Left cardiac atrium (tissue), 4 donors: ENCODE data around the gene DTX2. TPM values are rescaled to one million over a fixed set of nuclear protein-coding genes. Genes with fewer than 3 reads are reported as not detected.
A peak's percentile ranks its signal among the peaks of the same experiment; 100 is the strongest.
"Not testable (repeated sequence)": the region's sequence is repeated elsewhere in the genome, so short reads cannot be mapped to it uniquely, and the experiment has no call there.

Experiments used
- ATAC-seq, 2 donors: fragments of 200-7000 bp; cut with Tn5 transposase; one replicate each; pipeline ENCODE4 v1.9.1; 2020; ENCODE audit warnings: mild to moderate bottlenecking in 2 of 2, moderate library complexity in 2 of 2
- DNase-seq: peaks from one replicate; pipeline ENCODE4 v3.0.0-alpha.2; 2020
- intact Hi-C, 2 donors: fragments of 100-400 bp; cut with DNase I; formaldehyde crosslinking; loops; one replicate each; pipeline versions ENCODE4 v1.14.1 to v1.15.1; 2022 to 2023
- long read RNA-seq: library from polyadenylated mRNA; unstranded; transcript quantifications from one replicate; pipeline ENCODE4 v2.0.0, GENCODE V29; 2021
- total RNA-seq, 2 donors: library from RNA; stranded (reverse); fragmentation: NEBNext Ultra II Directional; extraction: Animal tissue kit (Norgen Biotek cat#: 25700); gene quantifications; one replicate each; pipeline ENCODE4 v1.2.1, GENCODE V29; 2021
- donor health status: DM: no; HTN: yes; CAD: no.
- donor health status: DM: no; HTN: yes; CAD: no; lungs with severe emphysema.
- donor health status: DM: yes; HTN: yes; CAD: no.
- donor health status: Dilated cardiomyopathy.

The DTX2 gene
- 10 to 100 TPM in 1 of 2 donors, 1 to 10 TPM in 1; 8.5 to 11.4 TPM for total RNA-seq
- long read RNA-seq, partial matches to known transcripts = 5 of 8 reads
- long read RNA-seq, other reads (novel, unspliced or antisense) = 3 of 8 reads

DNA sequence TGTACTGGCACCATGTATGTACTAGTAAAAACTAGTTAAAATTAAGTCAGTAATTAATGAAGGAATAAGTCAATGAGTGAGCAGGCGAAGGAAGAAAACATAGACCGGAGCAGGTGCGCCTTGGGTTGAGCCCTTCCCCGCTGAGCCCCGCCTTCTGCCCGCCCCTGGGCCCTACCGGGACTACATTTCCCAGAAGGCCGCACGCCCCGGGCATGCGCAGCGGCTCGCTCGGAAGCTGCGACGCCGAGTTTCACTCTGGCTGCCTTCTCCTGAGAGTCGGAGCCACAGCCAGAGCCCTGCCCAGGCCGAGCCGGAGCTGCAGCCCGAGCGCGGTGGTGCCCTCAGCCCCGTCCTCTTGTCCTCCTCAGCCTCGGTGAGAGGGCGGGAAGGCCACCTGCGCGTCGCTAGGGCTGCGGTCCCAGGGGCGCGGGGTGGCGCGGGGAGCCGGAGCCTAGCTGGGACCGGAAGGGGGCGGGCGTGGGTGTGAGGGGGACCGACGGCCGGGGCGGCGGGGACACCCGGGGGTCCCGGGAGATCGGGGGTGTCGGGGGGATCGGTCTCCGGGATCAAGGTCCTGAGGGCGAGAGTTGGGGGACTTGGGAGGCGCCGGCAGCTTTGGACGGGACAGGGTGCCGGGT is at the start of gene DTX2:
DTX2 (plus strand) TSS at position 246 of the 638 bp plus-strand sequence. CDS start 18,801 bp downstream, outside the sequence.
- DNase-seq, intact Hi-C loops: not testable (repeated sequence)
- ATAC-seq = peak; percentile 96 to 97

DNA sequence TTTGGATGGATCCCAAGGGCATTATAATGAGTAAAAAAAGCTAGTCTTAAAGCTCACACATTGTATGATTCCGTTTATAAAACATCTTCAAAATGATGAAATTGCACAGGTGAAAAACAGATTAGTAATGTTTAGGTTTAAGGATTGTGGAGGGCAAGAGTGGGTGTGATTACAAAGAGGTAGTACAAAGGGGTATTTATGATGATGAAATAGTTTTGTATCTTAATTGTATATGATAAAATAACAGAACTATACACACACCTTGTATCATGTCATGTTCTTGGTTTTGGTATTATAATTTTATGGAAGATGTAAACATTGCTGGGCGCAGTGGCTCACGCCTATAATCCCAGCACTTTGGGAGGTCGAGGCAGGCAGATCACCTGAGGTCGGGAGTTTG is 49.3 kb upstream of the DTX2 start:
- DNase-seq (no peak), ATAC-seq (no peak)
- intact Hi-C loops = no loop called here

DNA sequence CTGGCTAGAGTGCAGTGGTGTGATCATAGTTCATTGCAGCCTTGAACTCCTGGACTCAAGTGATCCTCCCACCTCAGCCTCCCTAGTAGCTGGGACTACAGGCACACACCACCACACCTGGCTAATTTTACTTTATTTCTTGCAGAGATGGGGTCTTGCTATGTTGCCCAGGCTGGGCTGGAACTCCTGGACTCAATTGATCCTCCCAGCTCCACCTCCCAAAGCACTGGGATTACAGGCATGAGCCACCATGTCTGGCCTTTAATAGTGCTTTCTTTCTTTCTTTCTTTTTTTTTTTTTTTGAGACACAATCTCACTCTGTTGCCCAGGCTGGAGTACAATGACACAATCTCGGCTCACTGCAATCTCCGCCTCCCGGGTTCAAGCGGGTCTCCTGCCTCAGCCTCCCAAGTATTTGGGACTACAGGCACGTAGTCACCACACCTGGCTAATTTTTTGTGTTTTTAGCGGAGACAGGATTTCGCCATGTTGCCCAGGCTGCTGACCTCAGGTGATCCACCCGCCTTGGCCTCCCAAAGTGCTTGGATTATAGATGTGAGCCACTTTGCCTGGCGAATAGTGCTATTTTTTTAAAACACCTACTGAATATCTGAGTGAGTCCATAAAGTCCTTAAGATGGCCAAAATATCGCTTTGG is 43.7 kb upstream of the DTX2 start:
- DNase-seq, intact Hi-C loops, ATAC-seq: not testable (repeated sequence)

DNA sequence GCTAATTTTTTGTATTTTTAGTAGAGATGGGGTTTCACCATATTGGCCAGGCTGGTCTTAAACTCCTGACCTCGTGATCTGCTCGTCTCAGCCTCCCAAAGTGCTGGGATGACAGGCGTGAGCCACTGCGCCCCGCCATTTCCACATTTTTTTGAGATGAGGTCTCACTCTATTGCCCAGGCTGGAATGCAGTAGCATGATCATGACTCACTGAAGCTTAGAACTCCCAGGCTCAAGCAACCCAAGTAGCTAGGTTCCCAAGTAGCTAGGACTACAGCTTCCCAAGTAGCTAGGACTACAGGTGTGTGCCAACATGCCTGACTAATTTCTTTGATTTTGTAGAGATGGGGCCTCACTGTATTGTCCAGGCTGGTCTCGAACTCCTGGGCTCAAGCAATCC is 40.4 kb upstream of the DTX2 start:
- DNase-seq, intact Hi-C loops: not testable (repeated sequence)
- ATAC-seq = peak in 1 of 2 donors; percentile 48

DNA sequence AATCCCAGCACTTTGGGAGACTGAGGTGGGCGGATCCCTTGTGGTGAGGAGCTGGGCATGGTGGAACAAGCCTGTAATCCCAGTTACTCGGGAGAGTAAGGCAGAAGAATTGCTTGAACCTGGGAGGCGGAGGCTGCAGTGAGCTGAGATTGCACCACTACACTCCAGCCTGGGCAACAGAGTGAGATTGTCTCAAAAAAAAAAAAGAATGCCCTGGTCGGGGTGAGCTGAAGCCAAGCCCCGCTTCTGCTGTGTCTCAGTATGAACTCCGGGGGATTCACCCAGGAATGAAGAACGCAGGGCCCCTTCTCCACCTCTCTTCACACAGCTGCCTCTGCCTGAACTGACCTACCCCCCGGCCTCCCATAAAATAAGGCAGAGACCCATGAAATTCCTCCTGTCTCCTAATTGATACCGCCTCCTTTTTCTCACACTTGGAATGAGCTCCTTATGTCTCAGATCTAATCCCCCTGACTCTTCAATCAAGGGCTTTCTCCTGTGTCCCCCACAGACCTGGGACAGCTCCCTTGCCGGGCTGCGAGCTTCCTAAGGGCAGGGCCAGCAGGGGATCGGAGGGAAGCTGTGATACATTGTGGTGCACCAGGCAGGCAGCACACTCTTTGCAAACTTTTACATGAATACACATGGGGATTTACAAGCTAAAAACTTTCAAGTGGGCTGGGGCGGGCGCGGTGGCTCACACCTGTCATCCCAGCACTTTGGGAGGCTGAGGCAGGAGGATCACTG is 37.7 kb upstream of the DTX2 start:
- no peak for DNase-seq
- intact Hi-C loops = no loop called here
- no peak for ATAC-seq

DNA sequence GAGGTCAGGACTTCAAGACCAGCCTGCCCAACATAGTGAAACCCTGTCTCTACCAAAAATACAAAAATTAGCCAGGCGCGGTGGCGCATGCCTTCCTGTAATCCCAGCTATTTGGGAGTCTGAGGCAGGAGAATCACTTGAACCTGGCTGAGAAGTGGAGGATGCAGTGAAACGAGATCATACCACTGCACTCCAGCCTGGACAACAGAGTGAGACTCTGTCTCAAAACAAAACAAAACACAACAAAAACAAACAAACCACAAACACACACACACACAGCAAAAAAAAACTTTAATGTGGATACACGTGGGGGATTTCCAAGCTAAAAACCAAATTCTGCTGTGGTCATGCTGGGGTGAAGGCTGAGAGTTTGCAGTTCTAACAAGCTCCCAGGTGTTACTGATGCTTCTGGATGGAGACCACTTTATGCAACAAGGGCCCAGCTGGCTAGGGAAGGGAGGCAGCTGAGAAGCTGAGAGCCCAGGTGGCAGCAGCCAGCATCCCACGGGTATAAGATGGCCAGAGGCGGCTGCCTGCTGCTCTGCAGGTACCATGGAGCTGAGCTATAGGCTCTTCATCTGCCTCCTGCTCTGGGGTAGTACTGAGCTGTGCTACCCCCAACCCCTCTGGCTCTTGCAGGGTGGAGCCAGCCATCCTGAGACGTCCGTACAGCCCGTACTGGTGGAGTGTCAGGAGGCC is 36.9 kb upstream of the DTX2 start, which contains the start of gene ZP3:
ZP3 (plus strand) TSS at position 538 of the 699 bp plus-strand sequence; CDS start at position 553, 15 bp downstream.
- ATAC-seq = no peak
- intact Hi-C loops = no loop called here
- no peak for DNase-seq

DNA sequence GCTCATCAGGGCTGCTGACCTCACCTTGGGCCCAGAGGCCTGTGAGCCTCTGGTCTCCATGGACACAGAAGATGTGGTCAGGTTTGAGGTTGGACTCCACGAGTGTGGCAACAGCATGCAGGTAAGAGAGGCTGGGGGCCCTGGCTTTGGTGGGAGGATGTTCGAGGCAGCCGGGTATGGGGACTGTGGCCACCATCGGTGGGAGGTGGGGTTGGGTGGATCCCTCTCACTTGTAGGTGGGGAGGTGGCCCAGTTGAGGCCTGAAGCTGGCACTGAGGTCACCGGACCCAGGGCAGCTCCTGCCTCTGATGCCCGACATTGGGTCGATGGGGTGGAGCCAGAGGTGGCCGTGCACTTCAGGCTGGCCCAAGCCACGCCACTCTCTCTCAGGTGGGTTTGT is 36.4 kb upstream of the DTX2 start:
- DNase-seq (no peak), ATAC-seq (no peak)
- intact Hi-C loops = no loop called here

DNA sequence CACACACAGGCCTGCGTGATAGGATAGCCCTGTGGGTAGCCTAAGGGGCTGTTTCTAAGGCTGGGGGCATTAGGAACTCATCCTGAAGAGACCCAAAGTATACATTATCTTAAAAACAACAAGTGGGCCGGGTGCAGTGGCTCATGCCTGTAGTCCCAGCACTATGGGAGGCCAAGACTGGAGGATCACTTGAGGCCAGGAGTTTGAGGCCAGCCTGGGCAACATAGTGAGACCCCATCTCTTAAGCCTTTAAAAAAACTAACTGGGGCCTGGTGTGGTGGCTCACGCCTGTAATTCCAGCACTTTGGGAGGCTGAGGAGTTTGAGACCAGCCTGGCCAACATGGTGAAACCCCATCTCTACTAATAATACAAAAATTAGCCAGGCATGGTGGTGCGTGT is 36.0 kb upstream of the DTX2 start:
- intact Hi-C loops, ATAC-seq, DNase-seq: not testable (repeated sequence)

DNA sequence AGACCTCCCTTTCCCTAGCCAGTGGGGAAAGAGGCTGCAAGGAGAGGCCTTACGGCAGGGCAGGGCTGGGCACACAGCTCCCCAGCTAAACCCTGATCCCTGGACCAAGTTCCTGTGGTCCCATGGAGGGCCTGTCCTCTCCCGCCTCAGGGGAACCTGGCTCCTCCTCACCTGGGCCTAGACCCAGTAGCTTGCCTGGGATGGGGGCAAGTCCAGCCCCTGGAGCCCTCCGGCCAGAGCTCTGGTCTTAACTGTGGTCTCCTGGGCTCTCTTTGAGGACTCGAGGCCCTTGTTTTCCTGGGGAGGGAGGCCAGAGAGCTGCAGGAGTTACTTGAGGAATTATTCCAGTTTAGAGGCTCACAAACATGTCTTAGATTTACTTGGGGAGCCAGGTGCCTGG is 35.3 kb upstream of the DTX2 start:
- intact Hi-C loops = no loop called here
- ATAC-seq (no peak), DNase-seq (no peak)

DNA sequence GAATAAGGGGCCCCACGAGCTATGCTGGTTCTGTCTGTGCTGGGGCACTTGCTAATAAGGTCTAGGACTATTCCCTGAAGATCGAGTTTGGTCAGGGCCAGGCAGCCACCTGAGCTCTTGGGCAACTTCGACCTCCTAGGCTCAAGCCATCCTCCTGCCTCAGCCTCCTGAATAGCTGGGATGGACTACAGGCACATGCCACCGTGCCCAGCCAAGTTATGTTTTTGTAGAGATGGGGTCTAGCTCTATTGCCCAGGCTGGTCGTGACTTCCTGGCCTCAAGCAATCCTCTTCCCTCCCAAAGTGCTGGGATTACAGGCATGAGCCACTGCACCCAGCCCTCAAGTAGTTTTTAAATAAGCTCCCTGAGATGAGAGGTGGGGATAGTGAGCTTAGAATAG is 33.9 kb upstream of the DTX2 start:
- intact Hi-C loops = no loop called here
- no peak for DNase-seq
- no peak for ATAC-seq

DNA sequence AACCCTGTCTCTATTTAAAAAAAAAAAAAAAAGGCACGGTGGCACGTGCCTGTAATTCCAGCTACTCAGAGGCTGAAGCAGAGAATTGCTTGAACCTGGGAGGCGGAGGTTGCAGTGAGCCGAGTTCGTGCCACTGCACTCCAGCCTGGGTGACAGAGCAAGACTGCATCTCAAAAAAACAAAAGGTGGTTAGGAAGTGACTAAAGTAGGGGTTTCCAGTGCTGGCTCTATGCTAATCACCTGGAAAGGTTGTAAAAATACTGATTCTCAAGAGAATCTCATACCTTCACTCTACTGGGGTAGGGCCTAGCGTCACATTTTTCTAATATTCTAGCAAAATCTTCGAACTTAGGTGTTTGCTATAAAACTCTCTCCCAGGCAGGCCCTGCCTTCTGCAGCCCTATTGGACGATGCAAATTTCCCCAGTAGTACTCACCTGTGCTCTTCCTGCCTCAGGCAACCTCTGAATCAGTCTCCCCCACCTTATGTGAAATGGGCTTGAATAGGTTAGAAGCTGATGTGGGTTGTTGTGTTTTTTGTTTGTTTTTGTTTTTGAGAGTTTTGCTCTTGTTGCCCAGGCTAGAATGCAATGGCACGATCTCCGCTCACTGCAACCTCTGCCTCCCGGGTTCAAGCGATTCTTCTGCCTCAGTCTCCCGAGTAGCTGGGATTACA is 33.2 kb upstream of the DTX2 start:
- ATAC-seq (no peak), DNase-seq (no peak)
- intact Hi-C loops = no loop called here

DNA sequence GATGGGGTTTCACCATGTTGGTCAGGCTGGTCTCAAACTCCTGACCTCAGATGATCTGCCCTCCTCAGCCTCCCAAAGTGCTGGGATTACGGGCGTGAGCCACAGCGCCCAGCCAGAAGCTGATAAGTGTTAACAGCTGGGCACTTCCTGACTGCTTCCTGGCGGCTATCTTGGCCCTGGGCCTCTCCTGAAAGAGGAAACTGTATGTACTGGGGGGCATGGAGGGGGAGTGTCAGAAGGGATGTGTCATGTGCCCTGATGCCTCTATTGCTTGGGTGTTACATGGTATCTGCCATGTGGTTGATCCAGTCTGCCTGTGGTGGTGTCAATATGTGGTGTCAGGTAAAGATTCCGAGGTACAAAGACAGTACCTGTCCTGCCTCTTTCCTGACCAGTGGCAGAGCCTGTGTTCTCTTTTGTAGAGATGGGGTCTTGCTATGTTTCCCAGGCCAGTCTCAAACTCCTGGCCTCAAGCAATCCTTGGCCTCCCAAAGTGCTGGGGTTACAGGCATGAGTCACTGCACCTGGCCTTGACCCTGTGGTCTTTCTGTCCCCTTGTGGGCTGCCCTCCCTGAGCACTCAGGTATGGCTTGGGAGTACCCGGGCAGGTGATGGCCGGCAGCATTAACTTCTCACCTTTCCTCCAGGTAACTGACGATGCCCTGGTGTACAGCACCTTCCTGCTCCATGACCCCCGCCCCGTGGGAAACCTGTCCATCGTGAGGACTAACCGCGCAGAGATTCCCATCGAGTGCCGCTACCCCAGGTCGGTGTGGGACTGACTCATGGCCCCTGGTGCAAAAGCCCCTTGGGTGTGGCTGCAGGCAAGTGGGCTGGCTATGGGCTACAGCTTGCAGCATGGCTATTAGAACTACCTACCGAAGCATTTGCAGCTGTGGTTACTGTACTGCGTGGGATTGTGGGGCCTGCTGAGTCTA is 32.4 kb upstream of the DTX2 start:
- peak; percentile 27 to 60 for ATAC-seq
- peak; percentile 42 for DNase-seq
- intact Hi-C loops = no loop called here

DNA sequence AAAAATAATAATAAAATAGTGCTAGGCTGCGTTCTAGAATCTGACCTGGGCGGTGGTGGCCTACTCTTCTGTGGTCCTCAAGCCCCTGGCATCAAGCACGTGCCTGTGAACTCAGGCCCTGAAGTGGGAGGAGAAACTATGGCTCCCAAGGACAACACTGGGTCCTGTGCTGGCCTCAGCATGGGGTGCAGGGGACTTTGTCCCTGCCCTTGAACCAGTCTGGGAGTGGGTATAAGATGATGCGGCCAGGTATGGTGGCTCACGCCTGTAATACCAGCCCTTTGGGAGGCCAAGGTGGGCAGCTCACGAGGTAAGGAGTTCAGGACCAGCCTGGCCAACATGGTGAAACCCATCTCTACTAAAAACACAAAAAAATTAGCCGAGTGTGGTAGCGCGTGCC is 31.3 kb upstream of the DTX2 start:
- intact Hi-C loops = no loop called here
- ATAC-seq (no peak), DNase-seq (no peak)

DNA sequence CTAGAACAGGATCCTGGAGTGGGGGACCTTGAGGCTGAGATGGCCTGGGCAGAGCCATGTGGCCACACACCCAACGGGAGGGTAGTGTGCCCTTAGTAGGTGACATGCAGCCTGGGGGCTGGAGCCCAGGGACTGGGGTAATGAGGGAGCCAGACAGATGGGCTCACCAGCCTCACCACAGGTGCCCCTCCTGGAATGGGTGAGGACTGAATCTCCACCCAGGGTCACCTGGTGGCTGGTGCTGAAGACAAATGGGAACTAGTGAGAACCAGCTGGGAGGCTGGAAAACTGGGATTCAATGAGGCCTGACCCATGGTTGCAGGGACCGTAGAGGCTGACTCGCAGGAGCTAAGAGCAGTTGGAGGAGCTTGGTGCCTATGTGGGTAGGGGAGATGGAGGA is 30.7 kb upstream of the DTX2 start:
- intact Hi-C loops = no loop called here
- ATAC-seq (no peak), DNase-seq (no peak)

DNA sequence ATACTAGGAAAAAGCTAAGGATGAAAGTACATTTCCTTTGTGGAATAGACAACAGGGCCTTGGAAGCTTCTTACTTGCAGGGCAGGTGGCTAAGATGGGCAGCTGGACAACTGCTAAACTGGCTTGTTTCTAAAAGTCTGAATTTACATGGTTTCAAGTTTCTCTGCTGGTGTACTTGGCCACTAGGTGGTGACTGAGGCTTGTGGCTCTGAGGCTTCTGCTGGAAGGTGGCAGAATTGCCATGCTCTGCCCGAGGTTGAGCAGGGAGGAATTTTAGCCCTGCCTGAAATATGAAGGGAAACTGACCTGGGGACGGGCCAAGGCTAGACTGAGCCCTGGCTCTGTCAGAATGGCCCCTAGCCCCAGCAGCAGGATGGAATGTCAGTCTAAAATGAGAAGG is 23.6 kb upstream of the DTX2 start:
- intact Hi-C loops = not testable (repeated sequence)
- DNase-seq (peak; percentile 81), ATAC-seq (peak; percentile 75 to 84)

DNA sequence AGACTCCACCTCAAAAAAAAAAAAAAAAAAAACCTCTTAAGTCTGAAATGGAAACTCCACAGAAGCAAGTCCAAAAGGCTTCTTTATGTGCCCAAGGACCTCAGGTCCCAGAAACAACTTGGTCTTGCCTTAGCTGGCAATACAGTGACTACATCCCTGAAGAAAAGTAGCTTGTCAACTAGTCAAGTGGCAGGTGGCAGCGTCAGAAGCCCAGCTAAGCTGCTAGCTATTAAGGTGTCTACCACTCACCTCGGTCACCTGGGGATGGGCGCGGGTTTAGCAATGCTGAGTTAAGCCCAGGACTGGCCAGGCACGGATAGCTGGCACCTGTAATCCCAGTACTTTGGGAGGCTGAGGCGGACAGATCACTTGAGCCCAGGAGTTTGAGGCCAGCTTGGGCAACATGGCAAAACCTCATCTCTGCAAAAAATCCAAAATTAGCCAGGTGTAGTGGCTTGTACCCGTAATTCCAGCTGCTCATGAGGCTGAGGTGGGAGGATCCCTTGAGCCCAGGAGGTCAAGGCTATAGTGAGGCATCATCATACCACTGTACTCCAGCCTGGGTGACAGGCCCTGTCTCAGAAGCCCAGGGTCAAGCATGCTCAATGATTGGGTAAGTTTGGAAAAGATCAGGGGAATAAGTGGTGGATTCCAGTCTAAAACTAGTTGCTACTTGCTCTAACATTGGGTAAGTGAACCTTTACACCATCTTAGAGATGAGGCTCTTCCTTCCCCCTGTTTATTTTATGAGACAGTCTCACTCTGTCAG is 22.2 kb upstream of the DTX2 start:
- intact Hi-C loops, DNase-seq: not testable (repeated sequence)
- peak in 1 of 2 donors; percentile 22 for ATAC-seq

DNA sequence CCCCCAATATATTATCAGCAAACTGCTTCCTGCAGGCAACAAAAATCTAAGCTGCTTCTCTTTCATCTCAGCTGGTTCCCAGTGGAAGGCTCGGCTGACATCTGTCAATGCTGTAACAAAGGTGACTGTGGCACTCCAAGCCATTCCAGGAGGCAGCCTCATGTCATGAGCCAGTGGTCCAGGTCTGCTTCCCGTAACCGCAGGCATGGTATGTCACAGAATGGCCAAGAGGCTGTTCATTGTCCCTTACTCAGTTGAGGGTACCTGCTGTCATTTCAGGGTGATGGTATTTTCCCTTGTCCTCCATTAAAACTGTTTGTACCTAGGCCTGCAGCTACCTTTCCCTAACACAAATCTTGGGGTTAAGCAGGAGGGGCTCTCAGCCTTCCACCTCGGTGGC is 21.1 kb upstream of the DTX2 start:
- ATAC-seq, DNase-seq, intact Hi-C loops: not testable (repeated sequence)
